Tongue (tissue), 2 donors: ENCODE data around the gene SLC7A4. TPM values are rescaled to one million over a fixed set of nuclear protein-coding genes. Genes with fewer than 3 reads are reported as not detected.
"Not testable (repeated sequence)": the region's sequence is repeated elsewhere in the genome, so short reads cannot be mapped to it uniquely, and the experiment has no call there.

Experiments used
- DNase-seq: peaks from one replicate; pipeline ENCODE4 v3.0.0-alpha.2; 2015
- total RNA-seq: library from RNA; depleted of rRNA; stranded (reverse); fragments of >200 nt; gene quantifications from one replicate; pipeline ENCODE4 v1.2.3, GENCODE V29; 2014

SLC7A4 gene
- total RNA-seq, 1 donor from 2014 or later, result 0.41 TPM

GRCh38 chr22:21064425-21064824 lies 32.1 kb upstream of the SLC7A4 start:
- not testable (repeated sequence) for DNase-seq

- not testable (repeated sequence) for DNase-seq
Observed at GRCh38 chr22:21061660-21062321, 29.4 kb upstream of the SLC7A4 start.

- DNase-seq, result not testable (repeated sequence)
Observed at GRCh38 chr22:21060363-21060762, 28.0 kb upstream of the SLC7A4 start.

- no peak for DNase-seq
Observed at GRCh38 chr22:21055880-21056319, 23.5 kb upstream of the SLC7A4 start.

GRCh38 chr22:21055564-21055834 lies 23.1 kb upstream of the SLC7A4 start:
- no peak for DNase-seq

- DNase-seq, result no peak
Observed at GRCh38 chr22:21054714-21055563, 22.6 kb upstream of the SLC7A4 start.

GRCh38 chr22:21054046-21054713 lies 21.8 kb upstream of the SLC7A4 start:
- no peak for DNase-seq

GRCh38 chr22:21052715-21053459 lies 20.5 kb upstream of the SLC7A4 start:
- DNase-seq, result no peak

- no peak for DNase-seq
Observed at GRCh38 chr22:21051831-21052400, 19.6 kb upstream of the SLC7A4 start.

GRCh38 chr22:21051145-21051830 lies 18.9 kb upstream of the SLC7A4 start:
- peak; percentile 49 for DNase-seq

GRCh38 chr22:21048965-21049364 lies 16.6 kb upstream of the SLC7A4 start:
- not testable (repeated sequence) for DNase-seq

- DNase-seq, result not testable (repeated sequence)
Observed at GRCh38 chr22:21048448-21048847, 16.1 kb upstream of the SLC7A4 start.

- no peak for DNase-seq
Observed at GRCh38 chr22:21047730-21048129, 15.4 kb upstream of the SLC7A4 start.

- DNase-seq, result no peak
Observed at GRCh38 chr22:21047035-21047661, 14.8 kb upstream of the SLC7A4 start.

GRCh38 chr22:21045585-21046294 lies 13.4 kb upstream of the SLC7A4 start, which contains the start of gene LRRC74B:
Gene LRRC74B, plus strand, starts transcription at chr22:21045946. Its CDS starts 41 bp downstream, at chr22:21045987.
- peak; percentile 94 for DNase-seq

GRCh38 chr22:21044931-21045584 lies 12.7 kb upstream of the SLC7A4 start:
- DNase-seq, result peak; percentile 84

GRCh38 chr22:21043860-21044535 lies 11.6 kb upstream of the SLC7A4 start:
- DNase-seq, result no peak

- DNase-seq, result no peak
Observed at GRCh38 chr22:21042978-21043859, 10.9 kb upstream of the SLC7A4 start.
